ENCODE data around the gene AICDA. TPM values are rescaled to one million over a fixed set of nuclear protein-coding genes. Genes with fewer than 3 reads are reported as not detected.
"Not testable (repeated sequence)": the region's sequence is repeated elsewhere in the genome, so short reads cannot be mapped to it uniquely, and the experiment has no call there.

Gene AICDA
- total and polyA plus RNA-seq, 2 experiments from 2014 or later = 0.31 TPM; not detected in 1

GRCh38 chr12:8628731-8629130, 16.1 kb upstream of the AICDA start:
- Mint-ChIP-seq H3K9me3 (peaks cover 18% of the 10 kb centered on the region), H3K27me3 (ENCODE audit: insufficient read depth, low read depth, poor library complexity) (no peaks in the 10 kb centered on the region), H3K4me1 (no peaks in the 10 kb centered on the region), H3K4me3 (no peak overlapping the region), H3K36me3 (ENCODE audit: low read depth) (peaks cover 20% of the 10 kb centered on the region), H3K27ac (no peak overlapping the region)
- ATAC-seq (no peak), DNase-seq (ENCODE audit: low spot score) (no peak)
- Histone ChIP-seq H3K27me3 (ENCODE audit: insufficient read depth) (no peaks in the 10 kb centered on the region), H3F3A (replicated peaks; ENCODE audit: low read depth) (no peaks in the 10 kb centered on the region), H4K20me1 (replicated peaks; ENCODE audit: insufficient read depth) (no peaks in the 10 kb centered on the region), H2AFZ (no peak overlapping the region), H3K79me2 (replicated peaks; ENCODE audit: insufficient read depth) (no peaks in the 10 kb centered on the region), H3K9me2 (ENCODE audit: insufficient read depth) (no peaks in the 10 kb centered on the region), H3K36me3 (ENCODE audit: insufficient read depth) (no peaks in the 10 kb centered on the region; the same call in 1 of the 2 replicates), H3K4me1 (ENCODE audit: insufficient read depth) (no peaks in the 10 kb centered on the region), H3K4me3 (no peak overlapping the region), H3K27ac (ENCODE audit: low read depth) (no peak overlapping the region), H3K4me2 (no peak overlapping the region)
- TF ChIP-seq CREB1 (CRISPR knock-in tag; IDR thresholded peaks at IDR 0.05; ENCODE audit: low read depth) (no peak), ETS1 (IDR thresholded peaks at IDR 0.05) (no peak), EZH2phosphoT487 (IDR thresholded peaks at IDR 0.05; ENCODE audit: unreplicated experiment) (no peak), STAT1 (IDR thresholded peaks at IDR 0.05; ENCODE audit: unreplicated experiment) (no peak), ZNF331 (CRISPR knock-in tag; IDR thresholded peaks at IDR 0.05; ENCODE audit: low read depth) (no peak), ZNF114 (CRISPR knock-in tag; IDR thresholded peaks at IDR 0.05) (no peak)
- TF ChIP-seq, protein P1, sequence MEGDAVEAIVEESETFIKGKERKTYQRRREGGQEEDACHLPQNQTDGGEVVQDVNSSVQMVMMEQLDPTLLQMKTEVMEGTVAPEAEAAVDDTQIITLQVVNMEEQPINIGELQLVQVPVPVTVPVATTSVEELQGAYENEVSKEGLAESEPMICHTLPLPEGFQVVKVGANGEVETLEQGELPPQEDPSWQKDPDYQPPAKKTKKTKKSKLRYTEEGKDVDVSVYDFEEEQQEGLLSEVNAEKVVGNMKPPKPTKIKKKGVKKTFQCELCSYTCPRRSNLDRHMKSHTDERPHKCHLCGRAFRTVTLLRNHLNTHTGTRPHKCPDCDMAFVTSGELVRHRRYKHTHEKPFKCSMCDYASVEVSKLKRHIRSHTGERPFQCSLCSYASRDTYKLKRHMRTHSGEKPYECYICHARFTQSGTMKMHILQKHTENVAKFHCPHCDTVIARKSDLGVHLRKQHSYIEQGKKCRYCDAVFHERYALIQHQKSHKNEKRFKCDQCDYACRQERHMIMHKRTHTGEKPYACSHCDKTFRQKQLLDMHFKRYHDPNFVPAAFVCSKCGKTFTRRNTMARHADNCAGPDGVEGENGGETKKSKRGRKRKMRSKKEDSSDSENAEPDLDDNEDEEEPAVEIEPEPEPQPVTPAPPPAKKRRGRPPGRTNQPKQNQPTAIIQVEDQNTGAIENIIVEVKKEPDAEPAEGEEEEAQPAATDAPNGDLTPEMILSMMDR (conservative IDR thresholded peaks at IDR 0.05; ENCODE audit: low read depth in 2 of 2) = no peak
- TF ChIP-seq, protein P2, sequence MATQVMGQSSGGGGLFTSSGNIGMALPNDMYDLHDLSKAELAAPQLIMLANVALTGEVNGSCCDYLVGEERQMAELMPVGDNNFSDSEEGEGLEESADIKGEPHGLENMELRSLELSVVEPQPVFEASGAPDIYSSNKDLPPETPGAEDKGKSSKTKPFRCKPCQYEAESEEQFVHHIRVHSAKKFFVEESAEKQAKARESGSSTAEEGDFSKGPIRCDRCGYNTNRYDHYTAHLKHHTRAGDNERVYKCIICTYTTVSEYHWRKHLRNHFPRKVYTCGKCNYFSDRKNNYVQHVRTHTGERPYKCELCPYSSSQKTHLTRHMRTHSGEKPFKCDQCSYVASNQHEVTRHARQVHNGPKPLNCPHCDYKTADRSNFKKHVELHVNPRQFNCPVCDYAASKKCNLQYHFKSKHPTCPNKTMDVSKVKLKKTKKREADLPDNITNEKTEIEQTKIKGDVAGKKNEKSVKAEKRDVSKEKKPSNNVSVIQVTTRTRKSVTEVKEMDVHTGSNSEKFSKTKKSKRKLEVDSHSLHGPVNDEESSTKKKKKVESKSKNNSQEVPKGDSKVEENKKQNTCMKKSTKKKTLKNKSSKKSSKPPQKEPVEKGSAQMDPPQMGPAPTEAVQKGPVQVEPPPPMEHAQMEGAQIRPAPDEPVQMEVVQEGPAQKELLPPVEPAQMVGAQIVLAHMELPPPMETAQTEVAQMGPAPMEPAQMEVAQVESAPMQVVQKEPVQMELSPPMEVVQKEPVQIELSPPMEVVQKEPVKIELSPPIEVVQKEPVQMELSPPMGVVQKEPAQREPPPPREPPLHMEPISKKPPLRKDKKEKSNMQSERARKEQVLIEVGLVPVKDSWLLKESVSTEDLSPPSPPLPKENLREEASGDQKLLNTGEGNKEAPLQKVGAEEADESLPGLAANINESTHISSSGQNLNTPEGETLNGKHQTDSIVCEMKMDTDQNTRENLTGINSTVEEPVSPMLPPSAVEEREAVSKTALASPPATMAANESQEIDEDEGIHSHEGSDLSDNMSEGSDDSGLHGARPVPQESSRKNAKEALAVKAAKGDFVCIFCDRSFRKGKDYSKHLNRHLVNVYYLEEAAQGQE (IDR thresholded peaks at IDR 0.05; ENCODE audit: unreplicated experiment) = no peak
- TF ChIP-seq, protein P3, sequence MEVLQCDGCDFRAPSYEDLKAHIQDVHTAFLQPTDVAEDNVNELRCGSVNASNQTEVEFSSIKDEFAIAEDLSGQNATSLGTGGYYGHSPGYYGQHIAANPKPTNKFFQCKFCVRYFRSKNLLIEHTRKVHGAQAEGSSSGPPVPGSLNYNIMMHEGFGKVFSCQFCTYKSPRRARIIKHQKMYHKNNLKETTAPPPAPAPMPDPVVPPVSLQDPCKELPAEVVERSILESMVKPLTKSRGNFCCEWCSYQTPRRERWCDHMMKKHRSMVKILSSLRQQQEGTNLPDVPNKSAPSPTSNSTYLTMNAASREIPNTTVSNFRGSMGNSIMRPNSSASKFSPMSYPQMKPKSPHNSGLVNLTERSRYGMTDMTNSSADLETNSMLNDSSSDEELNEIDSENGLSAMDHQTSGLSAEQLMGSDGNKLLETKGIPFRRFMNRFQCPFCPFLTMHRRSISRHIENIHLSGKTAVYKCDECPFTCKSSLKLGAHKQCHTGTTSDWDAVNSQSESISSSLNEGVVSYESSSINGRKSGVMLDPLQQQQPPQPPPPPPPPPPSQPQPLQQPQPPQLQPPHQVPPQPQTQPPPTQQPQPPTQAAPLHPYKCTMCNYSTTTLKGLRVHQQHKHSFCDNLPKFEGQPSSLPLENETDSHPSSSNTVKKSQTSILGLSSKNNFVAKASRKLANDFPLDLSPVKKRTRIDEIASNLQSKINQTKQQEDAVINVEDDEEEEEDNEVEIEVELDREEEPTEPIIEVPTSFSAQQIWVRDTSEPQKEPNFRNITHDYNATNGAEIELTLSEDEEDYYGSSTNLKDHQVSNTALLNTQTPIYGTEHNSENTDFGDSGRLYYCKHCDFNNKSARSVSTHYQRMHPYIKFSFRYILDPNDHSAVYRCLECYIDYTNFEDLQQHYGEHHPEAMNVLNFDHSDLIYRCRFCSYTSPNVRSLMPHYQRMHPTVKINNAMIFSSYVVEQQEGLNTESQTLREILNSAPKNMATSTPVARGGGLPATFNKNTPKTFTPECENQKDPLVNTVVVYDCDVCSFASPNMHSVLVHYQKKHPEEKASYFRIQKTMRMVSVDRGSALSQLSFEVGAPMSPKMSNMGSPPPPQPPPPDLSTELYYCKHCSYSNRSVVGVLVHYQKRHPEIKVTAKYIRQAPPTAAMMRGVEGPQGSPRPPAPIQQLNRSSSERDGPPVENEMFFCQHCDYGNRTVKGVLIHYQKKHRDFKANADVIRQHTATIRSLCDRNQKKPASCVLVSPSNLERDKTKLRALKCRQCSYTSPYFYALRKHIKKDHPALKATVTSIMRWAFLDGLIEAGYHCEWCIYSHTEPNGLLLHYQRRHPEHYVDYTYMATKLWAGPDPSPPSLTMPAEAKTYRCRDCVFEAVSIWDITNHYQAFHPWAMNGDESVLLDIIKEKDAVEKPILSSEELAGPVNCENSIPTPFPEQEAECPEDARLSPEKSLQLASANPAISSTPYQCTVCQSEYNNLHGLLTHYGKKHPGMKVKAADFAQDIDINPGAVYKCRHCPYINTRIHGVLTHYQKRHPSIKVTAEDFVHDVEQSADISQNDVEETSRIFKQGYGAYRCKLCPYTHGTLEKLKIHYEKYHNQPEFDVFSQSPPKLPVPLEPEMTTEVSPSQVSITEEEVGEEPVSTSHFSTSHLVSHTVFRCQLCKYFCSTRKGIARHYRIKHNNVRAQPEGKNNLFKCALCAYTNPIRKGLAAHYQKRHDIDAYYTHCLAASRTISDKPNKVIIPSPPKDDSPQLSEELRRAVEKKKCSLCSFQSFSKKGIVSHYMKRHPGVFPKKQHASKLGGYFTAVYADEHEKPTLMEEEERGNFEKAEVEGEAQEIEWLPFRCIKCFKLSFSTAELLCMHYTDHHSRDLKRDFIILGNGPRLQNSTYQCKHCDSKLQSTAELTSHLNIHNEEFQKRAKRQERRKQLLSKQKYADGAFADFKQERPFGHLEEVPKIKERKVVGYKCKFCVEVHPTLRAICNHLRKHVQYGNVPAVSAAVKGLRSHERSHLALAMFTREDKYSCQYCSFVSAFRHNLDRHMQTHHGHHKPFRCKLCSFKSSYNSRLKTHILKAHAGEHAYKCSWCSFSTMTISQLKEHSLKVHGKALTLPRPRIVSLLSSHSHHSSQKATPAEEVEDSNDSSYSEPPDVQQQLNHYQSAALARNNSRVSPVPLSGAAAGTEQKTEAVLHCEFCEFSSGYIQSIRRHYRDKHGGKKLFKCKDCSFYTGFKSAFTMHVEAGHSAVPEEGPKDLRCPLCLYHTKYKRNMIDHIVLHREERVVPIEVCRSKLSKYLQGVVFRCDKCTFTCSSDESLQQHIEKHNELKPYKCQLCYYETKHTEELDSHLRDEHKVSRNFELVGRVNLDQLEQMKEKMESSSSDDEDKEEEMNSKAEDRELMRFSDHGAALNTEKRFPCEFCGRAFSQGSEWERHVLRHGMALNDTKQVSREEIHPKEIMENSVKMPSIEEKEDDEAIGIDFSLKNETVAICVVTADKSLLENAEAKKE (CRISPR knock-in tag; IDR thresholded peaks at IDR 0.05) = no peak

DNA sequence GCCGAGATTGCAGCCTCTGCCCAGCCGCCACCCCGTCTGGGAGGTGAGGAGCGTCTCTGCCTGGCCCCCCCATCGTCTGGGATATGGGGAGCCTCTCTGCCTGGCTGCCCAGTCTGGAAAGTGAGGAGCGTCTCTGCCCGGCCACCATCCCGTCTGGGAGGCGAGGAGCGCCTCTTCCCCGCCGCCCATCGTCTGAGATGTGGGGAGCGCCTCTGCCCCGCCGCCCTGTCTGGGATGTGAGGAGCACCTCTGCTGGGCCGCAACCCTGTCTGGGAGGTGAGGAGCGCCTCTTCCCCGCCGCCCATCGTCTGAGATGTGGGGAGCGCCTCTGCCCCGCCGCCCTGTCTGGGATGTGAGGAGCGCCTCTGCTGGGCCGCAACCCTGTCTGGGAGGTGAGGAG, 12.1 kb upstream of the AICDA start:
- H3K36me3 ChIP-seq (ENCODE audit: insufficient read depth); H3K4me3 Mint-ChIP-seq; H3K9me2 ChIP-seq (ENCODE audit: insufficient read depth); H3K4me2 ChIP-seq; H3K4me3 ChIP-seq; H3K27ac ChIP-seq (ENCODE audit: low read depth); H3K79me2 ChIP-seq (replicated peaks; ENCODE audit: insufficient read depth); H3K27me3 ChIP-seq (ENCODE audit: insufficient read depth); DNase-seq (ENCODE audit: low spot score); H3K4me1 Mint-ChIP-seq; H3K27ac Mint-ChIP-seq; H4K20me1 ChIP-seq (replicated peaks; ENCODE audit: insufficient read depth); H3K4me1 ChIP-seq (ENCODE audit: insufficient read depth); ATAC-seq; H2AFZ ChIP-seq; H3K27me3 Mint-ChIP-seq (ENCODE audit: insufficient read depth, low read depth, poor library complexity); H3F3A ChIP-seq (replicated peaks; ENCODE audit: low read depth): not testable (repeated sequence)
- Mint-ChIP-seq H3K9me3 (peaks cover 39% of the 10 kb centered on the region), H3K36me3 (ENCODE audit: low read depth) (peaks cover 23% of the 10 kb centered on the region)

Data from GM23338 (cell line).